Activated CD4-positive, CD25-positive, alpha-beta regulatory T cell treated with anti-CD3 and anti-CD28 coated beads, Interleukin-2, amount 50 U/mL, for 16 hours (primary cell): Measurements from ENCODE around the gene SH3D19.

Experiments
- DNase-seq: peaks from one replicate; pipeline ENCODE4 v3.0.0-alpha.2; 2020; ENCODE audit warnings: low read depth, low spot score

The SH3D19 gene

DNA sequence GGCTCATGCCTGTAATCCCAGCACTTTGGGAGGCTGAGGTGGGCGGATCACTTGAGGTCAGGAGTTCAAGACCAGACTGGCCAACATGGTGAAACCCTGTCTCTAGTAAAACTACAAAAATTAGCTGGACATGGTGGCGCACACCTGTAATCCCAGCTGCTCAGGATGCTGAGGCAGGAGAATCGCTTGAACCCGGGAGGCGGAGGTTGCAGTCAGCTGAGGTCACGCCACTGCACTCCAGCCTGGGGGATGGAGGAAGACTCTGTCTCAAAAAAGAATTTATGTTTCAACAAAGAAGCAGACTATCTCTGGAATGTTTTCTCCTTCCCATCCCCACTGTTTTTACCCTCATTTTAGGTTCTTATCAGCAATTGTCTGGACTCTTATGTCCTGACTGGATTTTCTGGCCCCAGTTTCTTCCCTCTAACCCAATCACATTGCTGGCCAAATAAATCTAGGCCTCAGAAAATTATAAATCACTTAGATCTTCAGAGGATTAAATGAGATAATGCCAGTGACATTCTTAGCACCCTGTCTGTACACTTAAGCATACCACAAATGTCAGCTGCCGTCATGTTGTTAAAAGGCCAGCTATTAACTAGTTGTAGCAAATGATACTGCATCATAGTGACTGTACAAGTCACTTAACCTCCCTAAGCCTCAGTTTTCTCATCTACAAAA is 93.3 kb downstream of the SH3D19 start:
- no peak for DNase-seq

GRCh38 chr4:151228189-151229119 is 97.0 kb downstream of the SH3D19 start:
- DNase-seq: no peak

DNA sequence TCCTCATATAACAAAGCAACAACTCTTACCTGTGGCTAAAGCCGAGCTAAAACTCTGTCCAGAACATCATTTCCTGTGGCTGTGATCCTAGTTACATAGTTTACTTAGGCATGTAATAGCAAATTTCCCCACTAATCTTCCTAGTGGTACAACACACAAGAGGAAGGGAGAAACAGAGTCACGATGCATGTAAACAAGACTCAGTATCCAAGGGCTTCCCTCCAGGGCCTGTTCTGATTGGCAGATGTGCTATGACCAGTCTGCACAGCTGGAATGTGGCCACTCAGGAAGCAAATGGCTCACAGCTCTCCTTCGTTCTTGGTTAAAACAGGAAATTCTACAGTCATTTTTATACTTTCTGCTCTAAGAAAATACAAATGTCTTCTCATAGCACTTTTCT is 97.7 kb downstream of the SH3D19 start:
- no peak for DNase-seq

DNA sequence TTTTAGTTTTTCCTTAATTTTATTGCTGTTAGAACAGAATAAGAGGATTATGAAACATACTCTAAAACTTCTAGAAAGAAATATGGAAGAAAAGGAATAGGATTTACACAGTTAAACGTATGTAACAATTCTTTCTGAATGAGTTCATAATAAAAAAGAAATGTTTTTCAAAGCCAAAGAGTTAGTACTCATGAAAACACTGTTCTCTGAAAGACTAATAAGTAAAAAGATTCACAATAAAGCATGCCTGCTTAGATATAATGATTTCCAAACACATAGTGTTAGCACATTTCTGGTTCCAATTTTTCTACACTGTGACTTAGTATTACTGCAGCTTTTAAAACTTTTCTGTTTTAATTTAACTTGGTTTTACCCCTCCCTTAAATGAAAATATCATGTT is 98.2 kb downstream of the SH3D19 start:
- DNase-seq: no peak

DNA sequence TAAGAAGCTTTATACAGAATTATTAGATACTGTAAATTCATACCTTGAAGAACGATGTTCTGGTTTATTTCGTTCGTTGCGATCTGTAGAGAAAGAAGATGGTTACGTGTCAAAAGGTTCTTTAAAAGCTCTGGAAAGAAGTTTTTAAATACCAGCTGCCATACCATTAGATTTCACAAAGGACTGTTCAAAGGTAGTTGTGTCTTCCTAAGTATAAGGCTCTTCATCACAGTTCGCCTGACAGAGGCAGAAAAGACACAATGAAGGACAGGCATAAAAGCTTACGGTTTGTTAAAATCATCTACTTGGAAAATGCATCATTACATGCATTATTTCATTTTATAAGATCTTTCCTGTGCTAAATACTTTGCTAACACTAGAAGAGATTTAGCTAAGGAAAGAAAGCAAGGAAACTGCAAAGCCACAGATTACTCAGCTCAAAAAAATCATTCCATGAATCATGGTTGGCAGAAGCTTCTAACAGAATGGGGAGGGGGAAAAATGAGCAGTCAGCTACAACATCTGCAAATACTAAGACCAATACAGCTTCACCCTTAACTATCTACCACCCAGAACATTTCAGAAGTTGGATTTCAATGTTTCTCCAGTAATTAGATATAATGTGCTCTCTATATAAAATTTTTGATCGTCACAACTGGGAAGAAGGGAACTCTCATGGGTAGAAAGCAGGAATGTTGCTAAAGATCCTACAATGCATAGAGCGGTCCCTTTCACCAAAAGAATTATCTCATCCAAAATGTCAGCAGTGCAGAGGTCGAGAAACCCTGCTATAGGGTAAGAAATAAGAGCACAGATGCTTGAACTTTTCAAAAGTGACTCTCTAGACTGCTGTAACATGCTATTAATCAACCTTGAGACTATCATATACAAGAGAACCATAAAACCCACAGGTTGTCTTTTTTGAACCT is 99.1 kb downstream of the SH3D19 start:
- DNase-seq: no peak

GRCh38 chr4:151223465-151223864 is 101.9 kb downstream of the SH3D19 start:
- DNase-seq: no peak

- no peak for DNase-seq
Measured at GRCh38 chr4:151219948-151220347, 105.5 kb downstream of the SH3D19 start.

DNA sequence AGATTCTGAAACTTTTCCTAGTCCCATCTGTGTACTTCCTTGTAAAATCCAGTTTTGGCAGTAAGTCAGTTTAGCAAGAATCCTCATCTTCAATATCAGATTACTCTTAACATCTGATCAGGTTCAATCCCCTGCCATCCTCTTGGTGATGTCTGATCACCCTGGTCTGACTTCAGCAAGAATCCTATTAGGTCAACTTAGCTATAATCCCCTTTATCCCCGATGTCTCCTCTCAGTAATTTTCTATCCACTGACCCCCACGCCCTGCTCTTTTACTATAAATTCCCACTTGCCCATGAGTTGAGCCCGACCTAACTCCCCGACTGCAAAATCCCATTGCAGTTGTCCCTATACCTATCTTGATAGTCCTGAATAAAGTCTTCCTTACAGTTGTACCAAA is 106.3 kb downstream of the SH3D19 start:
- DNase-seq: no peak

DNA sequence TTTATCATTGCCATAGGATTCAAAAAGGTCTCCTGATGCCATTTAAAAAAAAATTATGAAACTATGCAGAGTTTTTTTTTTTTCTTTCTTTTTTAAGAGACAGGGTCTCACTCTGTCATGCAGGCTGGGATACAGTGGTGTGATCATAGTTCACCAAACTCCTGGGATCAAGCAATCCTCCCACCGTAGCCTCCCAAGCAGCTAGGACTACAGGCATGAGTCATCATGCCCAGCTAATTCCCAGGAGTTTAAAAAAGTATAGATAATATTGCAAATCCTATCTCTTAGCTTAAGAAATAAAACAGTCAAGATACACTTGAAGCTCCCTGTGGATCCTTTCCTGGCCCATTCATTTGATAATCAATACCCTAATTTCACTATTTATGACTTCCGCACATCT is 107.1 kb downstream of the SH3D19 start:
- no peak for DNase-seq

GRCh38 chr4:151217326-151217725 is 108.1 kb downstream of the SH3D19 start:
- no peak for DNase-seq

- DNase-seq: no peak
Measured at GRCh38 chr4:151215295-151215694, 110.1 kb downstream of the SH3D19 start.

DNA sequence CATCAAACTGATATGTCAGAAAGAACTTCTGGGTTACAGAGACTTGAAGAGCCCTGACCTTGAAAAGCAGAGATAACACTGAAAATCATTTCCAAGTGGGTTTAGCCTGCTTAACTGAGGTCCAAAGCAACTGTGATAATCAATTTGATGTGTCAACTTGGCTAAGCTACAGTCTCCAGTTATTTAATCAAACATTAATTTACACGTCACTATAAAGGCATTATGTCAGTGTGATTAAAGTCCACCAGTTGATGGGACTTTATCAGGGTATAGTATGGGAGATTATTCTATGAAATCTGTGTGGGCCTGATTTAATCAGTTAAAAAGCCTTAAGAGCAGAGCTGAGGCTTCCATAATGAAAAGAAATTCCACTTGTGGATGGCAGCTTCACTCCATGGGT is 117.5 kb downstream of the SH3D19 start:
- no peak for DNase-seq

DNA sequence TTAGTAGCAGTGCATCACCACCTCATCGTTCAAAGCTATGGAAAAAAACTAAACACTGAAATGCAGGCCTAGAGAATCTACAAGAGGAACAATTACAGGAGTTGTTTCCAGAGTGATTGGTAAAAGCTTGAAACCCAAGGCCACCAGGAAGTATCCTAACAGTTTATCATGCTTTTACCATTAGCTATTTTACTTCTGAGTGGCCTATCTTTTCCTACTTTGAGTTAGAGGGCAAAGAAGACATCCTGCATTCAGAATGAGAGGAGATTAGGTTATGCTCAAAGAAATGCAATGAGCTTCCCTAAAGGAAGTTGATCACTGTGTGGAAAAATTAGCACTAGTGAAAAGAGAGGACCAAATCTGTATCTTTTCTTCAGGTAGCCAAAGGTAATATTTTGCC is 118.2 kb downstream of the SH3D19 start:
- DNase-seq: no peak

GRCh38 chr4:151206241-151207005 is 119.0 kb downstream of the SH3D19 start:
- no peak for DNase-seq

DNA sequence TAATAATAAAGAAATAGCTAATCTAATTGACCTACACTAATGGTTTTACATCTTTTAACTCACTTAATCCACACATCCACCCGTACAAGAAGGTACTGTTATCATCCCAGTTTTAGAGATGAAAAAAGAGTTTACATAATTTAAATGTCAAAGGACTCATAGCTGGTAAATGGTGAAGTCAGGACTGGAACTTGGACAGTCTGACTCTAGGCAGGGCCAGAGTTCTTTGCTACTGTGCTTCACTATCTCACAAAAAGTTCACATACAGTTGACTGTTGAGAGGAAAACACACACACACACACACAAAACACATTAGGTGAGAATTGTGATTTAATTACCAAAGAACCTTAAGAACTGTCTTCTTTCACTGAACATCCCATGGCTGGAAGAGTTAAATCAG is 119.7 kb downstream of the SH3D19 start:
- no peak for DNase-seq

DNA sequence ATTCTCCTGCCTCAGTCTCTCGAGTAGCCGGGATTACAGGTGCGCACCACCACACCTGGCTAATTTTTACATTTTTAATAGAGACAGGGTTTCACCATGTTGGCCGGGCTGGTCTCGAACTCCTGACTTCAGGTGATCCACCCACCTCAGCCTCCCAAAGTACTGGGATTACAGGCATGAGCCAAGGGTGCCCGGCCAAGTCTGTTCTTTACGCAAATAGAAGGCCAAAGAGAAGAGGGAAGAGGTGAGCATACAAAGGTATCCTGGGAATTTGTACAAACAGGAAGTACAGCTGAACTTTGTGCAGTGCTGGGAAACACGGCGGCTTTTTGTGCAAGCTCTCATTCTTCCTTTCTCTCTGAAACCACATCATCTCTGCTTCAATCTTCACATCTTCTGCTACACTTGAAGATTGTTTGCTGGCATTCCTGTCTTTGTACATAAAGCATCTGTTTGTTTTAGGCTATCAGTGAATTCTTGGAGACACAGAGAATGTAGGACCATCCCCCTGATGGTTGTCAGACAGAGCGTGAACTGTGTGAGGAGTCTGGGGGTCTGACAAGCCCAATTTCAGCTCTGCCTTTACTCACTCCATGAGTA is 120.4 kb downstream of the SH3D19 start:
- no peak for DNase-seq

- DNase-seq: no peak
Measured at GRCh38 chr4:151202851-151203455, 122.5 kb downstream of the SH3D19 start.

GRCh38 chr4:151202381-151202780 is 123.0 kb downstream of the SH3D19 start:
- no peak for DNase-seq

DNA sequence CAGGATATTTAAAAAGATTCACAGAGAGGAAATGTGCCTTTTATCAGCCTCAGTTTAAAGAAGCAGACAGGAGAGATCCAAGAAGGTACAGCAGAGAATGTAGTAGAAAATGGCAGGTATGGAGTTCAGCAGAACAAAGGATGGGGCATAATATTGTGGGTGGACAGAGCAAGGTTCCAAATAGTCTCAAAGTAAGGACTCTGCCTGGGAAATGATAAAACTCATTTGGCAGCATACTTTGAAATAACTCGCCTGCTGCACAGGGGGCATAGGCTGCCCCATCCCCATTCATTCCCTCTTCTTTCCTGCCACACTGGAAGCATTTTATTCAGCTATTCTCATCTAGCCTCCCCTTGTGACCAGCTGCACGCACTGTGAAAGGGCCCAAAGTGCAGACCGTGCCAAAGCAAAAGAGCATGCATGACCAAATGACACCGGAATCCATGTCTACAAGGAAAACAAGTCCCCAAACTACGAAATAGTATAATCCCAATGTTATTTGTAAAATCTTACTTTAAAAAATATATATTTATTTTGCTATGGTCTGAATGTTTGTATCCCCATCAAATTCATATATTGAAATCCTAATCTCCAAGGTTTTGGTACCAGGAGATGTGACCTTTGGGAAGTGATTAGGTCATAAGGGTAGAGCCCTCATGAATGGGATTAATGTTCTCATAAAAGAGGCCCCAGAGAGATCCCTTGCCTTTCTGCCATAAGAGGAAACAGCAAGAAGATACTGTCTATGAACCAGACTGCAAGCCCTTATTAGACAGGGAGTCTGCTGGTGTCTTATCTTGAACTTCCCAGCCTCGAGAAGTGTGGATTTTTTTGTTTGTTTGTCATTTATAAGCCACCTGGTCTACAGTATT is 125.8 kb downstream of the SH3D19 start:
- DNase-seq: no peak
